GM19438 (cell line): ENCODE measurements around the gene BCORL1.

Source experiments
- ATAC-seq: cut with Tn5 transposase; IDR thresholded peaks from one replicate; pipeline ENCODE4 v1.9.1; 2021; ENCODE audit warnings: low read depth; ENCODE audit not compliant: unreplicated experiment

The BCORL1 gene

GRCh38 chrX:129982300-129983251 lies at the start of gene BCORL1:
Gene BCORL1 (plus strand): TSS chrX:129982635. CDS start chrX:130005232, 22,597 bp downstream.
- ATAC-seq: peak; percentile 91

GRCh38 chrX:129932821-129933321 lies 49.6 kb upstream of the BCORL1 start:
- ATAC-seq: peak; percentile 4

- ATAC-seq: no peak
Measured at GRCh38 chrX:129933700-129934099, 48.7 kb upstream of the BCORL1 start.

DNA sequence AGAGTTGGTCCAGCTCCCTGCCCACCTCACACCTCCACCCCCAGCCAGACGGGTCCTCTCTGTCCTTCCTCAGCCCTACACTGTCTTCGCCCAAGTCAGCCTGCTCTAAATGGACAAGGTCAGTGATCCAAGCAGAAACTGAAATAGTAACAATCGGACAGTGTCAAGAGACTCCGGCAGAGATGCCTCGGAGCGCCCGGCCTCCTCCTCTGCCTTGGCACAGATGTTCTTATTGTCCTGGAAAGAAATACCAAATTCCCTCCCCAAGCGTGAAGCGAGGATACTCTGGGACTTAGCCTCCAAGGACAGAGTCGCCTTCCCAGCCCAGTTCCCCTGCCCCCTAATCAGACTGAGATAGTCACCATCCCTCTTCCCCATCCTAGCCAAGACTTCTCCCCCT lies 48.0 kb upstream of the BCORL1 start:
- ATAC-seq: no peak

DNA sequence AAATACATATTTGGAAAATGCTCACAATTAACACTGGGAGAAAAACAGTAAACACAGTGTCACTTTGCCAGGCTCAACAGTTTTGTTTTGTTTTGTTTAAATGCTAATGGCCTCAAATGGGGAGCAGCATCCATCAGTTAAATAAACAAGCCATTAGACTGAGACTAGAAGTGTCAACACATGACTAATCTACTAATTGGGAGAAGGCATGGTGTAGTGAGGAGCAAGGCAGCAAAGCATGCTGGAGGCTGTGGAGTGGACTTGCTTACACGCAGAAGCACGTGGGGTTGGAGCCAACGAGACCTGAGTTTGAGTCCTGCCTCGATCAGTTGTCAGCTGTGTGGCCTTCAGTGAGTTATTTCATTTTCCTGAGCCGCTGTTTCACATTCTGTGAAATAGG lies 47.5 kb upstream of the BCORL1 start:
- ATAC-seq: no peak

DNA sequence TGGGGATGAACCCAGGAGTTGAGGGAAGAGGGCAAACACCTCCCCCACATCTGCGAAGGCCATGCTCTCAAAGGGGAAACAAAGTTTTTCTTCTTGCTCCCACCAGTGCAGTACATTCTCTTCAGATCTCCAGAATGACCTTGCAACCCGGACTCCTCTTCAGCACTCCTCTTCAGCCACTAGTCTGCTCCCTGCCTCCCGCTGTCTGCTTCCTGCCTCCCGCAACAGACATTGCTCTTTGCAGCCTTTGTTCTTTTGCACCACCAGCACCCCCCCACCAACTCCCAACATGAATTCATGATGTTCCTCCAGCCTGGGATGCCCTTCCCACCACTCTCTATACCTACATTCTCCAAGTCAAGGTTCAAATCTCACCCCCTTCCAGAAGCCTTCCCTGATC lies 44.4 kb upstream of the BCORL1 start:
- ATAC-seq: no peak

DNA sequence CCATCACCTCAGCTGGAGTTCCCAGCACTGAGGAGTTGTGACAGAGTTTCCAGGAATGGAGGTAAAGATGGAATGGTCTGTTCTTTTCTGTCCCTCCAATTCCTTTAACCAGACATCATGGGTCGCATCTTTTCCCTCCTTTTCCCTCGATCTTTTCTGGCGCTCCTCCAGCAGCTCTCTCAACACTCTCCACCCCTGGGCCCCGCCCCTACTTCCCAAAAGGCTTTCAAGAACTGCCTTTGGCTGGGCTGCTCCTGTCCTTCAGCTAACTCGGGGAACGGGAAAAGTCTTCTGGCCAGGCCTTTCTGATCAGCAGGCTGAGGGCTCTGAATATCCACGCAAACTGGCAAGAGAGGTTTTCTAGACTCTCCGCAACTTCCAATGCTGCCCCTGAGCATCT lies 42.4 kb upstream of the BCORL1 start:
- ATAC-seq: no peak

- no peak for ATAC-seq
Measured at GRCh38 chrX:129940721-129941120, 41.7 kb upstream of the BCORL1 start.

- no peak for ATAC-seq
Measured at GRCh38 chrX:129945131-129945530, 37.3 kb upstream of the BCORL1 start.

- ATAC-seq: no peak
Measured at GRCh38 chrX:129953334-129953648, 29.1 kb upstream of the BCORL1 start.

- no peak for ATAC-seq
Measured at GRCh38 chrX:129953881-129954280, 28.6 kb upstream of the BCORL1 start.

- ATAC-seq: no peak
Measured at GRCh38 chrX:129954804-129955203, 27.6 kb upstream of the BCORL1 start.

GRCh38 chrX:129955682-129956081 lies 26.8 kb upstream of the BCORL1 start:
- ATAC-seq: no peak

- ATAC-seq: no peak
Measured at GRCh38 chrX:129956145-129956544, 26.3 kb upstream of the BCORL1 start.

DNA sequence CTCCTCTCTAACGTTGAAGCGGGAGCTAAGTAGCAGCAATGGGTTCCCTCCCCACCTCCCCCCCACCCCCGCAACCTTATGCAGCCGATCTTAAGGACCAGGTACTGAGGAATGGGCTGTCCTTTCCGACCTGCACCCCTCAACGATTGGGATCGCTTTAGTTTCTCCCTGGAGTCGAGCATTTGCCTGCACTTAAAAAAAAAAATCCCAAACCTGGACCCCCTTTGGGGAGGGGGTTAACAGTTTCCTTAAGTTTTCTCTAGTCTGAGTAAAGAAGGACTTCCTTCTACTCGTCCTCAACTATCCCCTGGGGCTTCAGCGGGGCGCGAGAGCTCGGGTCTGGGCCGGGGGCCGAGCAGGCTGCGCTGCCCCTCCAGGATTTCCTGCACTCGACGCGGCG lies 25.7 kb upstream of the BCORL1 start:
- no peak for ATAC-seq

DNA sequence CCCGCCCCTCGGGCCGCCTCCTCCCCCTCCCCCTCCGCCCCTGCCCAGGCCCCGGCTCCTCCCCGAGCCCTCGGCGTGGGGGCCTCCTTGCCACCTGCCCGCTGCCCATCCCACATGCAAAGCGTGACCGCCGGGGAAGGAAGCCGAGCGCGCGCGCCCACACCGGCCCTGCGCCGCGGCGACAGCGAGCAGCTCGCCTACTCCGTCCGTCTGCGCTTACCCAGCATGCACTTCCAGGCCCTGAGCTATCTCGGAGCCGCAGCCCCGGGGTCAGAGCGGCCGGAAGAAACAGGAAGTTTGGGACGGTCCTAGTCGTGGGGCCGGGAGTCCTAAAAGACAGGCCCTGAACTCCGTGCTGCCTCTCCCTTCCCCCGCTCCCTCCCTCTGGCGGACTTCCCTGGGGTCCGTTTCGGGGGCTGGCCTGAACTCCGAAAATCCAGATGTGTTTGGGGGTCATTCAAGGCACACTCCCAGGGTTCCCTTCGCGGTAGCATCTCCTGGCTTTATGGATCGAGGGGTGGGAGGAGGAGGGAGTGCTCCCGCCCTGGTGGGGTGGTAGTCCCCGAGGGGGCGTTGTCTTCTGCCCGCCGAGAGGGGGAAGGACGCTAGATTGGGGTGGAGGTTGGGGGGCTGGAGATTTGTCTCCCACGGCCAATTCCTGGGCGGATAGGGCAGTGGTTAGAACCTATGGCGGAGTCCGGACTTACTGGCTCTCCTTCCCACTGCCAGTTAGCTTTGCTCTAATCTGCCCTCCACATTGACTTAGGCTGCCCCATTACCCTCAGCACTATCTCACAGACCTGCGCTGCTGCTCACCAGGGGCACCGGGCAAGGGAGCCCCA lies 25.0 kb upstream of the BCORL1 start:
- ATAC-seq: peak; percentile 51

GRCh38 chrX:129958083-129958465 lies 24.4 kb upstream of the BCORL1 start:
- no peak for ATAC-seq

DNA sequence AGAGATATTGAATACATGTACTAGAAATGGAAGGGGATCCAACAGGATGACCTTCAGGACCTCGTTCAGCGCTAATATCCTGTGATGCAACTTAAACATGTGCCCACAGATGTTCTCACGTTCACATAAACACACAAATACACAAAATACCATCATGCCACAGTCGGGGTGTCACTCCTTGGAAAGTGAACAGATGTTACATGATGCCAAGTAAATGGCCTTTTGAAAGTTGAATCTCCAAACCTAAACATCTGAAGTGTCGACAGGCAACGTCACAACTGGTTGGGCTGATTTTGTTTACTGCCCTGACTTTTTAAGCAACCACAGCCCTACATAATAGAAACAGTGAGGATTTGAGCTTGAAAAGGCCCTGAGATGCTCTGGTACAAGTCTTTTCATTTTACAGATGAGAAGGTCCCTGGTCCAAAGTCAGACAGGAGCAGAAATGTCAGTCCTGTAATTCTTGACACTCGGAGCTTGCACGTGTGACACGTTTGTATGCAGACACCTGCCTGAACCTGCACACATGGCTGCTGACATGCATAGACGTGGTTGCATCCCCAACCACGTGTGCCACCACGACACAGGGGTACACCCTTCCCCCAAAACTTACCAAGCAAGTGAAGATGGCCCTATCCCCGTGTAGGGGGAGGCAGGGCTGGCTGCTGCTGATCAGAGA lies 23.5 kb upstream of the BCORL1 start:
- ATAC-seq: no peak

DNA sequence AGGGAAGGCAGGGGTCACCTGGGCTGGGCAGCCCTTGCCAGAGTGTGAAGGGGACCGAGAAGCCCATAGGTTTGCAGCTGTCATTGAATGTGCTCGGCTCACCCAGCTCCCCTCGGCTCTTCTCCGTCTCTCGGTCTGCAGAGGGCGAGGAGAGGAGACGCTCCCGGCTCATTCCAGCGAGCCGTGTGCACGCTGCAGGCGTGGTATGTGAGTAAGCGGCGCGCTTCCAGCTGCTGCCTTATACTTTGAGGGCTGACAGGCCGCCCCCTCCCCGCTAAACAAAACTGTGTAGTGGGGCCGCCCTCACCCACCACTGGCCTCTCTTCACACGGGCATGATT lies 23.0 kb upstream of the BCORL1 start:
- ATAC-seq: no peak

DNA sequence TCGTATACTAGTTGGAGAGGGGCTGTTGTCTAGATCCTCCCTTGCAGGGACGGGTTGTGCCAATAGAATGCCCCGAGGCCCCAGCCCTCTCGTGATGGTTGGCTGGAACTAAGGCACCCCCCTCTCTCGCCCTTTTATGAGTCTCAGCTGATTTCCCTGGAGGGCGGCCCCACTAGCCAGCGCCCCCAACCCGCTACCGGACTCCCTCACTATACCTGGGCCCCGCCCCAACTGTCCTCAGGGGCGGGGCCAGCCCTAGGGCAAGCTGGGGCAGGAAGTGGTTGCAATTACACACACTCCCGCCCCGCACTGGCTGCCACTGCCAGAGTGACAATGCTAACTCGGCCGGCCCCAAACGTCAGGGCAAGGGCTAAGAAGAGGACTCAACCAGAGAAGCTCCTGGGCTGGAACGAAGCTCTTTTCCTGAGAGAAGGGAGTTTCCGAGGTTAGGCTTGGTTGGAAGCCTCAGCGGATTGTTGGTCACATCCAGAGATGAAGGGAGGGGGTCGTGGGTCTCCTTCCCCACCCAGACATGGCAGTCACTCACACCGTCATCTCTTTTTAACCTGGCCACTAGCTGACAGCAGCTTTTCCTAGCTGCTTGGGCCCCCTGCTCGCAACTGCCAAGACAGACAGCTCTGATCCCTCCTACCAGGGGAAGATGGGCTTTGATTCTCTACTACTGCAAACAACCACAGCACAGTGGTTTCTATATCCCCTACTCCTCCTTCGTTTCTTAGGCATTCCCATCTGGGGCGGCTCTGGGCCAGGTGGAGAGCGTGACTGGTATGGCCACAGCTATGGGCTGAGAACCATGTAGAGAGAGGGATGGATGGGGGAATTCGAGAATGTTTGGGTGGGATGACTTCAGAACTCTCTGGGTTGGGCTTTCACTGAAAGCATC lies 21.0 kb upstream of the BCORL1 start:
- ATAC-seq: peak; percentile 85
